ENCODE data around the gene NIM1K.

The NIM1K gene

DNA sequence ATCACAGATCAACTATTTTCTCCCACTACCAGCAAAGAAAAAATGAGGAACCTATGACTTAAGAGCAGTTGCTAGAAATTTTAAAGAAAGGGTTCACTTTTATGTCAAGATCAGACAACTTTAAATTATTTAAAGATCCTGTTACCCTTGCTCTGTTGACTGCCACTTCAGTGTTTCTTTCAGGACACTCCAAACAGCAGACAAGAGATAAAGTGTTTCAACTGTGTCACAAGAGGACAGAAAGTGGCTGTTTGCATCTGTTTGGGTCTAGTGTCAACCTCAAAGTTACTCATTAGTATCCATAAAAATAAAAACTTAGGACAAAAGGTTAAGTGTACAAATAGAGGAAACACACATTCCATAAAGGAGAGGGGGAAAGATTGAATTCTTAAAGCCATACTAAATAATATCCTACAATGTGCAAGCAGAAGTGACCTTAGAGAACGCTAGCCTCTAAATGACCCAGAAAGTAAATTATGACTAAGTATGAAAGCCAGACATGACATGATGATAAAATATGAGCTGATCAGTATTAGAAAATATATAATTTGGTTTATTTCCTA lies 96.3 kb downstream of the NIM1K start:
- CTCF ChIA-PET = interaction anchor here (0.9 to 1.3 kb wide), 2 partner anchors 102 to 182 kb away, joined by 3 to 4 read pairs; no protein-coding TSS in a partner anchor

DNA sequence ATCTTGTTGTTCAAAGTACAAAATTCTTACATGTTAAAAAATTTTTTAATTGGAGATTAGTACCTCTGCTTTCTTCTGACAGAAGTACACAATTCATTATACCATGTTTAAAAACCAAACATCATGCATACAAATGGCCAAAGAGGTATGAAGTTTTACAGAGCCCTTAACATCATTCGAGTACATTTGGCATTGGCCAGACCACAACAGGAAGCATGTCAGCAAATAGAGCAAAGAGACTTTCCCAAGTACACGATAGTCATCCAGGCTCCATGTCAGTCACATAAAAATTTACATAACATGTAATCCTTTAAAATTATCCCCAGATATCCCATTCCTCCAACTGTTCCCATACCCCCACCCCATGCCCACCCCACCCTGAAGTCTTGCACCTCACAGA lies 98.7 kb downstream of the NIM1K start:
- Histone ChIP-seq H3K27ac (ENCODE audit: extremely low read depth, low read depth, low read length) (no peak overlapping the region), H3K4me3 (ENCODE audit: low read depth, low read length) (no peak overlapping the region), H3K36me3 (ENCODE audit: control insufficient read depth in 2 of 2, insufficient read depth in 1 of 2, low read length in 2 of 2) (peaks cover 51 to 87% of the 10 kb centered on the region in 2 experiments), H3K9me3 (ENCODE audit: control insufficient read depth, insufficient read depth, low read depth, low read length) (no peaks in the 10 kb centered on the region), H3K4me1 (ENCODE audit: control insufficient read depth, insufficient read depth, low read length) (no peaks in the 10 kb centered on the region)
- ChIA-PET POLR2A (no interaction called here), CTCF (no interaction called here)
- TF ChIP-seq ZNF585B (tag by site-specific recombination; IDR thresholded peaks at IDR 0.05) = no peak
- no peak for TF ChIP-seq ZNF138 (tag by site-specific recombination; IDR thresholded peaks at IDR 0.05; ENCODE audit: borderline replicate concordance)
- no peak for TF ChIP-seq ZBTB21 (tag by site-specific recombination; IDR thresholded peaks at IDR 0.05)
- no peak for TF ChIP-seq ZNF555 (tag by site-specific recombination; conservative IDR thresholded peaks at IDR 0.05)
- TF ChIP-seq ZNF600 (tag by site-specific recombination; IDR thresholded peaks at IDR 0.05) = no peak

More for the DNA sequence above, 96.3 kb downstream of the NIM1K start:
- POLR2A ChIA-PET = interaction anchor here (0.5 kb wide), 1 partner anchor 195 kb away, joined by 5 read pairs; the partner anchor contains the start of gene TMEM267
- H3K4me3 ChIP-seq (ENCODE audit: low read depth, low read length) = no peak overlapping the region
- H3K36me3 ChIP-seq (ENCODE audit: control insufficient read depth in 2 of 2, insufficient read depth in 1 of 2, low read length in 2 of 2) = peaks cover 29 to 66% of the 10 kb centered on the region in 2 experiments
- TF ChIP-seq, protein P1, sequence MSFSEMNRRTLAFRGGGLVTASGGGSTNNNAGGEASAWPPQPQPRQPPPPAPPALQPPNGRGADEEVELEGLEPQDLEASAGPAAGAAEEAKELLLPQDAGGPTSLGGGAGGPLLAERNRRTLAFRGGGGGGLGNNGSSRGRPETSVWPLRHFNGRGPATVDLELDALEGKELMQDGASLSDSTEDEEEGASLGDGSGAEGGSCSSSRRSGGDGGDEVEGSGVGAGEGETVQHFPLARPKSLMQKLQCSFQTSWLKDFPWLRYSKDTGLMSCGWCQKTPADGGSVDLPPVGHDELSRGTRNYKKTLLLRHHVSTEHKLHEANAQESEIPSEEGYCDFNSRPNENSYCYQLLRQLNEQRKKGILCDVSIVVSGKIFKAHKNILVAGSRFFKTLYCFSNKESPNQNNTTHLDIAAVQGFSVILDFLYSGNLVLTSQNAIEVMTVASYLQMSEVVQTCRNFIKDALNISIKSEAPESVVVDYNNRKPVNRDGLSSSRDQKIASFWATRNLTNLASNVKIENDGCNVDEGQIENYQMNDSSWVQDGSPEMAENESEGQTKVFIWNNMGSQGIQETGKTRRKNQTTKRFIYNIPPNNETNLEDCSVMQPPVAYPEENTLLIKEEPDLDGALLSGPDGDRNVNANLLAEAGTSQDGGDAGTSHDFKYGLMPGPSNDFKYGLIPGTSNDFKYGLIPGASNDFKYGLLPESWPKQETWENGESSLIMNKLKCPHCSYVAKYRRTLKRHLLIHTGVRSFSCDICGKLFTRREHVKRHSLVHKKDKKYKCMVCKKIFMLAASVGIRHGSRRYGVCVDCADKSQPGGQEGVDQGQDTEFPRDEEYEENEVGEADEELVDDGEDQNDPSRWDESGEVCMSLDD (tag by site-specific recombination; IDR thresholded peaks at IDR 0.05) = no peak
- no peak for TF ChIP-seq ZNF561 (tag by site-specific recombination; IDR thresholded peaks at IDR 0.05; ENCODE audit: borderline replicate concordance)
- TF ChIP-seq, protein P2, sequence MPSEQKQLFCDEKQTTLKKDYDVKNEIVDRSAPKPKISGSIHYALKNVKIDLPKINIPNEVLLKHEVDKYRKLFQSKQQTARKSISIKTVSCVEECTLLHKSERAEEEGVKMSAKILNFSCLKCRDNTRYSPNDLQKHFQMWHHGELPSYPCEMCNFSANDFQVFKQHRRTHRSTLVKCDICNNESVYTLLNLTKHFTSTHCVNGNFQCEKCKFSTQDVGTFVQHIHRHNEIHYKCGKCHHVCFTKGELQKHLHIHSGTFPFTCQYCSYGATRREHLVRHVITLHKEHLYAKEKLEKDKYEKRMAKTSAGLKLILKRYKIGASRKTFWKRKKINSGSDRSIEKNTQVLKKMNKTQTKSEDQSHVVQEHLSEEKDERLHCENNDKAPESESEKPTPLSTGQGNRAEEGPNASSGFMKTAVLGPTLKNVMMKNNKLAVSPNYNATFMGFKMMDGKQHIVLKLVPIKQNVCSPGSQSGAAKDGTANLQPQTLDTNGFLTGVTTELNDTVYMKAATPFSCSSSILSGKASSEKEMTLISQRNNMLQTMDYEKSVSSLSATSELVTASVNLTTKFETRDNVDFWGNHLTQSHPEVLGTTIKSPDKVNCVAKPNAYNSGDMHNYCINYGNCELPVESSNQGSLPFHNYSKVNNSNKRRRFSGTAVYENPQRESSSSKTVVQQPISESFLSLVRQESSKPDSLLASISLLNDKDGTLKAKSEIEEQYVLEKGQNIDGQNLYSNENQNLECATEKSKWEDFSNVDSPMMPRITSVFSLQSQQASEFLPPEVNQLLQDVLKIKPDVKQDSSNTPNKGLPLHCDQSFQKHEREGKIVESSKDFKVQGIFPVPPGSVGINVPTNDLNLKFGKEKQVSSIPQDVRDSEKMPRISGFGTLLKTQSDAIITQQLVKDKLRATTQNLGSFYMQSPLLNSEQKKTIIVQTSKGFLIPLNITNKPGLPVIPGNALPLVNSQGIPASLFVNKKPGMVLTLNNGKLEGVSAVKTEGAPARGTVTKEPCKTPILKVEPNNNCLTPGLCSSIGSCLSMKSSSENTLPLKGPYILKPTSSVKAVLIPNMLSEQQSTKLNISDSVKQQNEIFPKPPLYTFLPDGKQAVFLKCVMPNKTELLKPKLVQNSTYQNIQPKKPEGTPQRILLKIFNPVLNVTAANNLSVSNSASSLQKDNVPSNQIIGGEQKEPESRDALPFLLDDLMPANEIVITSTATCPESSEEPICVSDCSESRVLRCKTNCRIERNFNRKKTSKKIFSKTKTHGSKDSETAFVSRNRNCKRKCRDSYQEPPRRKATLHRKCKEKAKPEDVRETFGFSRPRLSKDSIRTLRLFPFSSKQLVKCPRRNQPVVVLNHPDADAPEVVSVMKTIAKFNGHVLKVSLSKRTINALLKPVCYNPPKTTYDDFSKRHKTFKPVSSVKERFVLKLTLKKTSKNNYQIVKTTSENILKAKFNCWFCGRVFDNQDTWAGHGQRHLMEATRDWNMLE (tag by site-specific recombination; conservative IDR thresholded peaks at IDR 0.05; ENCODE audit: low read depth) = no peak
- no peaks in the 10 kb centered on the region for H3K9me3 ChIP-seq (ENCODE audit: control insufficient read depth, insufficient read depth, low read depth, low read length)
- no peak overlapping the region for H3K27ac ChIP-seq (ENCODE audit: extremely low read depth, low read depth, low read length)
- H3K4me1 ChIP-seq (ENCODE audit: control insufficient read depth, insufficient read depth, low read length) = no peaks in the 10 kb centered on the region

DNA sequence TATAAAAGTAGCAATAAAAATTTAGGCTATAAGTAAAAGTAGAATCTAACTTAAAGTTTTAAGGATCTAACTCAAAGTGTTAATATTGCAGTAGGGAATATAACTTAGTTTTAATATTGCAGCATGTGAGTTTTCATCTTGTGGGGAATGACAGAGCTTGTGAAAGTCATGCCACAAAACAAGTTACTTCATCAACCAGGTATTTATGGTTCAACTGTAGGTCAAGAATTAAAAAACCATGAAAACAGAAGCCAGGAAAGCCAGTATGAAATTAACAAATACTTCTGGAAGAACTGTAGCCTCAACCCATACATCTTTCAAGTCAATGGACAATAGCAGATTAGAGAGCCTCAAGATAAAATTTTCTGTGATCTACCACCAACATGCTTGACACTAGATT lies 102.2 kb downstream of the NIM1K start:
- Histone ChIP-seq H3K9me3 (ENCODE audit: control insufficient read depth, insufficient read depth, low read depth, low read length) (no peaks in the 10 kb centered on the region), H3K27ac (ENCODE audit: extremely low read depth, low read depth, low read length) (no peak overlapping the region), H3K4me1 (ENCODE audit: control insufficient read depth, insufficient read depth, low read length) (no peaks in the 10 kb centered on the region), H3K4me3 (ENCODE audit: low read depth, low read length) (no peak overlapping the region), H3K36me3 (ENCODE audit: control insufficient read depth in 2 of 2, insufficient read depth in 1 of 2, low read length in 2 of 2) (peaks cover 70 to 100% of the 10 kb centered on the region in 2 experiments)
- CTCF ChIA-PET = interaction anchor here (0.6 to 1.7 kb wide), 5 partner anchors 11 to 189 kb away, joined by 3 to 10 read pairs (median 4); no protein-coding TSS in a partner anchor
- POLR2A ChIA-PET = interaction anchor here (0.7 to 2.2 kb wide), 2 partner anchors 19 to 189 kb away, joined by 5 to 7 read pairs; partner anchors contain the start of genes HMGCS1 and TMEM267
- TF ChIP-seq KLF10 (tag by site-specific recombination; IDR thresholded peaks at IDR 0.05) = no peak
- TF ChIP-seq ZNF354C (tag by site-specific recombination; IDR thresholded peaks at IDR 0.05; ENCODE audit: borderline replicate concordance, low read depth) = no peak
- no peak for TF ChIP-seq ZNF521 (tag by site-specific recombination; IDR thresholded peaks at IDR 0.05)
- TF ChIP-seq, protein P3, sequence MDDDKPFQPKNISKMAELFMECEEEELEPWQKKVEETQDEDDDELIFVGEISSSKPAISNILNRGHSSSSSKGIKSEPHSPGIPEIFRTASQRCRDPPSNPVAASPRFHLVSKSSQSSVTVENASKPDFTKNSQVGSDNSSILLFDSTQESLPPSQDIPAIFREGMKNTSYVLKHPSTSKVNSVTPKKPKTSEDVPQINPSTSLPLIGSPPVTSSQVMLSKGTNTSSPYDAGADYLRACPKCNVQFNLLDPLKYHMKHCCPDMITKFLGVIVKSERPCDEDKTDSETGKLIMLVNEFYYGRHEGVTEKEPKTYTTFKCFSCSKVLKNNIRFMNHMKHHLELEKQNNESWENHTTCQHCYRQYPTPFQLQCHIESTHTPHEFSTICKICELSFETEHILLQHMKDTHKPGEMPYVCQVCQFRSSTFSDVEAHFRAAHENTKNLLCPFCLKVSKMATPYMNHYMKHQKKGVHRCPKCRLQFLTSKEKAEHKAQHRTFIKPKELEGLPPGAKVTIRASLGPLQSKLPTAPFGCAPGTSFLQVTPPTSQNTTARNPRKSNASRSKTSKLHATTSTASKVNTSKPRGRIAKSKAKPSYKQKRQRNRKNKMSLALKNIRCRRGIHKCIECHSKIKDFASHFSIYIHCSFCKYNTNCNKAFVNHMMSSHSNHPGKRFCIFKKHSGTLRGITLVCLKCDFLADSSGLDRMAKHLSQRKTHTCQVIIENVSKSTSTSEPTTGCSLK (tag by site-specific recombination; IDR thresholded peaks at IDR 0.05) = no peak
- TF ChIP-seq, protein P4, sequence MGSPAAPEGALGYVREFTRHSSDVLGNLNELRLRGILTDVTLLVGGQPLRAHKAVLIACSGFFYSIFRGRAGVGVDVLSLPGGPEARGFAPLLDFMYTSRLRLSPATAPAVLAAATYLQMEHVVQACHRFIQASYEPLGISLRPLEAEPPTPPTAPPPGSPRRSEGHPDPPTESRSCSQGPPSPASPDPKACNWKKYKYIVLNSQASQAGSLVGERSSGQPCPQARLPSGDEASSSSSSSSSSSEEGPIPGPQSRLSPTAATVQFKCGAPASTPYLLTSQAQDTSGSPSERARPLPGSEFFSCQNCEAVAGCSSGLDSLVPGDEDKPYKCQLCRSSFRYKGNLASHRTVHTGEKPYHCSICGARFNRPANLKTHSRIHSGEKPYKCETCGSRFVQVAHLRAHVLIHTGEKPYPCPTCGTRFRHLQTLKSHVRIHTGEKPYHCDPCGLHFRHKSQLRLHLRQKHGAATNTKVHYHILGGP (tag by site-specific recombination; IDR thresholded peaks at IDR 0.05) = no peak
- TF ChIP-seq, protein P5, sequence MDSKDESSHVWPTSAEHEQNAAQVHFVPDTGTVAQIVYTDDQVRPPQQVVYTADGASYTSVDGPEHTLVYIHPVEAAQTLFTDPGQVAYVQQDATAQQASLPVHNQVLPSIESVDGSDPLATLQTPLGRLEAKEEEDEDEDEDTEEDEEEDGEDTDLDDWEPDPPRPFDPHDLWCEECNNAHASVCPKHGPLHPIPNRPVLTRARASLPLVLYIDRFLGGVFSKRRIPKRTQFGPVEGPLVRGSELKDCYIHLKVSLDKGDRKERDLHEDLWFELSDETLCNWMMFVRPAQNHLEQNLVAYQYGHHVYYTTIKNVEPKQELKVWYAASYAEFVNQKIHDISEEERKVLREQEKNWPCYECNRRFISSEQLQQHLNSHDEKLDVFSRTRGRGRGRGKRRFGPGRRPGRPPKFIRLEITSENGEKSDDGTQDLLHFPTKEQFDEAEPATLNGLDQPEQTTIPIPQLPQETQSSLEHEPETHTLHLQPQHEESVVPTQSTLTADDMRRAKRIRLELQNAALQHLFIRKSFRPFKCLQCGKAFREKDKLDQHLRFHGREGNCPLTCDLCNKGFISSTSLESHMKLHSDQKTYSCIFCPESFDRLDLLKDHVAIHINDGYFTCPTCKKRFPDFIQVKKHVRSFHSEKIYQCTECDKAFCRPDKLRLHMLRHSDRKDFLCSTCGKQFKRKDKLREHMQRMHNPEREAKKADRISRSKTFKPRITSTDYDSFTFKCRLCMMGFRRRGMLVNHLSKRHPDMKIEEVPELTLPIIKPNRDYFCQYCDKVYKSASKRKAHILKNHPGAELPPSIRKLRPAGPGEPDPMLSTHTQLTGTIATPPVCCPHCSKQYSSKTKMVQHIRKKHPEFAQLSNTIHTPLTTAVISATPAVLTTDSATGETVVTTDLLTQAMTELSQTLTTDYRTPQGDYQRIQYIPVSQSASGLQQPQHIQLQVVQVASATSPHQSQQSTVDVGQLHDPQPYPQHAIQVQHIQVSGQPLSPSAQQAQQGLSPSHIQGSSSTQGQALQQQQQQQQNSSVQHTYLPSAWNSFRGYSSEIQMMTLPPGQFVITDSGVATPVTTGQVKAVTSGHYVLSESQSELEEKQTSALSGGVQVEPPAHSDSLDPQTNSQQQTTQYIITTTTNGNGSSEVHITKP (tag by site-specific recombination; IDR thresholded peaks at IDR 0.05) = no peak
